ENCODE results near the gene NOC2L.

DNA sequence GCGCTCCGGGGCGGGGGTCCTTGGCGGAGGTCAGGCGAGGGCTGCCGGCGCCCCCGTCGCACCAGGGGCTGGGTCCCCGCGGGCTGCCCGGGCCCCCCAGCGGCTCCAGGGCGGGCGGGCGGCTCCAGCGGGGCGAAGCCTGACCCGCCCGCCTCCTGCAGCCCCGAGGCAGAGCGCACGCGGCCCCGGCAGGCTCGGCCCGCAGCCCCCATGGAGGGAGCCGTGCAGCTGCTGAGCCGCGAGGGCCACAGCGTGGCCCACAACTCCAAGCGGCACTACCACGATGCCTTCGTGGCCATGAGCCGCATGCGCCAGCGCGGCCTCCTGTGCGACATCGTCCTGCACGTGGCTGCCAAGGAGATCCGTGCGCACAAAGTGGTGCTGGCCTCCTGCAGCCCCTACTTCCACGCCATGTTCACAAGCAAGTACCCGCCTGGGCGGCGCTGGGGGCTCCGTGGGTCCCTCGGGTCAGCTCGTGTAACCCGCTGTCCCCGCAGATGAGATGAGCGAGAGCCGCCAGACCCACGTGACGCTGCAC lies 2.1 kb upstream of the NOC2L start:
- TF ChIP-seq, protein P1, sequence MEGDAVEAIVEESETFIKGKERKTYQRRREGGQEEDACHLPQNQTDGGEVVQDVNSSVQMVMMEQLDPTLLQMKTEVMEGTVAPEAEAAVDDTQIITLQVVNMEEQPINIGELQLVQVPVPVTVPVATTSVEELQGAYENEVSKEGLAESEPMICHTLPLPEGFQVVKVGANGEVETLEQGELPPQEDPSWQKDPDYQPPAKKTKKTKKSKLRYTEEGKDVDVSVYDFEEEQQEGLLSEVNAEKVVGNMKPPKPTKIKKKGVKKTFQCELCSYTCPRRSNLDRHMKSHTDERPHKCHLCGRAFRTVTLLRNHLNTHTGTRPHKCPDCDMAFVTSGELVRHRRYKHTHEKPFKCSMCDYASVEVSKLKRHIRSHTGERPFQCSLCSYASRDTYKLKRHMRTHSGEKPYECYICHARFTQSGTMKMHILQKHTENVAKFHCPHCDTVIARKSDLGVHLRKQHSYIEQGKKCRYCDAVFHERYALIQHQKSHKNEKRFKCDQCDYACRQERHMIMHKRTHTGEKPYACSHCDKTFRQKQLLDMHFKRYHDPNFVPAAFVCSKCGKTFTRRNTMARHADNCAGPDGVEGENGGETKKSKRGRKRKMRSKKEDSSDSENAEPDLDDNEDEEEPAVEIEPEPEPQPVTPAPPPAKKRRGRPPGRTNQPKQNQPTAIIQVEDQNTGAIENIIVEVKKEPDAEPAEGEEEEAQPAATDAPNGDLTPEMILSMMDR (conservative IDR thresholded peaks at IDR 0.05; ENCODE audit: low read length) = no peak
- no peak for TF ChIP-seq EZH2phosphoT487 (IDR thresholded peaks at IDR 0.05; ENCODE audit: borderline replicate concordance, low read depth, low read length)

Measured in OCI-LY7 (cell line).